Ovary (tissue), 3 donors: ENCODE measurements around the gene SLC2A6.

Source experiments
- CTCF ChIP-seq, 3 donors: fragments of 450-650 bp in 2 of 3; fragments of 200-600 bp in 1 of 3; IDR thresholded peaks; one replicate each; pipeline versions ENCODE4 v1.5.1 to v1.8.0; 2016 to 2022; ENCODE audit warnings: antibody characterized with exemption in 3 of 3, mild to moderate bottlenecking in 1 of 3
- POLR2A ChIP-seq: fragments of 450-650 bp; IDR thresholded peaks from one replicate; pipeline ENCODE4 v1.6.1; 2017; ENCODE audit warnings: antibody characterized with exemption, mild to moderate bottlenecking, moderate library complexity
- donor health status: DM: no; HTN: no; CAD: no.

GRCh38 chr9:133484671-133485437 lies 6.0 kb upstream of the SLC2A6 start:
- TF ChIP-seq CTCF (IDR thresholded peaks at IDR 0.05): no peak
- TF ChIP-seq POLR2A: no peak
